GM12892 (cell line): ENCODE data around the gene MAP2K5.

Experiments used
- POLR2A ChIP-seq: IDR thresholded peaks from 2 replicates; pipeline ENCODE4 v1.6.1; 2011; ENCODE audit warnings: low read depth, low read length, control low read depth
- POLR2AphosphoS5 ChIP-seq: IDR thresholded peaks from 2 replicates; pipeline ENCODE4 v1.6.1; 2011; ENCODE audit warnings: low read depth, low read length, control low read depth
- TAF1 ChIP-seq: IDR thresholded peaks from 2 replicates; pipeline ENCODE4 v1.6.1; 2011; ENCODE audit warnings: low read depth, mild to moderate bottlenecking, control low read depth, low read length, borderline replicate concordance

- no peak for TF ChIP-seq POLR2A
- TF ChIP-seq POLR2AphosphoS5 = no peak
- no peak for TF ChIP-seq TAF1
Measured at GRCh38 chr15:67622110-67622509, 79.6 kb downstream of the MAP2K5 start.
